Medulla oblongata (tissue), 1 donor: ENCODE results near the gene MYBPC2.

ENCODE experiments used
- DNase-seq: peaks from one replicate; pipeline ENCODE4 v3.0.0-alpha.2; 2015; ENCODE audit errors: extremely low spot score

Gene MYBPC2

DNA sequence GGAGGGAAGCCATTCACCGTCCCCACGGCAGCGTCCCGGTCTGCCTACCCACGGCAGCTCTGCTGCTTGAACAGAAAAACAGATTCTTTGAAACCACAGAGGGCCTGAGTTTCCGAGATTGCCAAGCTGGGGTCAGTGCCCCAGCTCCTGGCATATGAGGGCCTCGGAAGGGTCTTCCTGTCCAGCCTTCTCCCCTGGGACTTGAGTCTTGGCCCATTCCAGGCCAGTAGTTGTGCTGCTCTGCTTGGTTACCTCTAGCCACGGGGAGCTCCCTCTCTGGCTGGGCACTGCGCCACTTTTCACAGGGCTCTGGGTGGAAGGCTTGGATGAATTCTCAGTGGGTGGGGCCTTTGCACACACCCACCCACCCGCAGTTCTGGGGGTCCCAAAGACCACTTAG is 22.6 kb upstream of the MYBPC2 start:
- no peak for DNase-seq

DNA sequence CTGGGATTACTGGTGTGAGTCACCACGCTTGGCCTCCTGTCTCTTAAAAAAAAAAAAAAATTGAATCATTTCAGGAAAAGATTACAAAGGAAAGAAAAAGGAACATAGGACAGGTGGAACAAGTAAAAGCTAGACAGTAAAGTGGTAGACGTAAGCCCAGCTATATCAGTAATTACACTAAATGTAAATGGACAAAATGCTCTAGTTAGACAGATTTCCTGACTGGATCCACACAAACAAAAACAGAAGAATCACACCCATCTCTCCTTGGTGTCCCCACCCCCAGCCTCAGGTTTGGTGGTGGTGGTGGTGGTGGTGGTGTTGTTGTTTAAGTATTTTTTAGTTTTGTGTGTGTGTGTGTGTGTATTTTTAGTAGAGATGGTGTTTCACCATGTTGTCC is 20.3 kb upstream of the MYBPC2 start:
- DNase-seq: no peak

DNA sequence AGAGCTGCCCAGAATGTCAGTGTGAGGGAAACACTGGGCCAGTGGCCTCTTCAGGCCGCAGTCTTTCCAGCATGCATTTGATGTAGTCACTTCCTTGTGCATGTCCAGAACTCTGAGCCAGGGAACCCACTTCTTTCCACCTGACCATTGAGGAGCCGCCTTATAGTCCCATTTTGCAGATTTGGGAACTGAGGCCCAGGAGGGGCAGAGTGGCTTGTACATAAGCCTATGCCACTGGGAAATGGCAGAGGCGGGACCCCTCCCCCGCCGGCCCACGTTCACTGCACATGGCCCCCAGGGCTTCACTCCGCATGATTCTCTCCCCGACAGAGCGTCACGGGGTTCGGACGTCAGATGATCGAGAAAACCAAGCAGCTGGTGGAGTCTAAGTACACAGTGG is 19.6 kb upstream of the MYBPC2 start:
- DNase-seq: no peak

DNA sequence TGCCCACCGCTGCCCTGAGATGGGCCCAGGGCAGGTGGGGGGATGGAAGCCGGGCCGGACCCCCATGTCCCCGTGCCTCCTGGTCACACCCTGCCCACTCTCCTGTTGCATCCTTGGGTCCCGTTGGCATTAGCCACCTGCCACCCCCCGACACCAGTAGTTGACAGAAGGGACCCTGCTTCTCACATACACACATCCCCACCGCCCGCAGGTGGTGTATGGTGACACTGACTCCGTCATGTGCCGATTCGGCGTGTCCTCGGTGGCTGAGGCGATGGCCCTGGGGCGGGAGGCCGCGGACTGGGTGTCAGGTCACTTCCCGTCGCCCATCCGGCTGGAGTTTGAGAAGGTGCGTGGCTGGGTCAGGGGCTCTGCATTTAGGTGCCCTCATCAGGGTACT is 19.2 kb upstream of the MYBPC2 start:
- DNase-seq: no peak

DNA sequence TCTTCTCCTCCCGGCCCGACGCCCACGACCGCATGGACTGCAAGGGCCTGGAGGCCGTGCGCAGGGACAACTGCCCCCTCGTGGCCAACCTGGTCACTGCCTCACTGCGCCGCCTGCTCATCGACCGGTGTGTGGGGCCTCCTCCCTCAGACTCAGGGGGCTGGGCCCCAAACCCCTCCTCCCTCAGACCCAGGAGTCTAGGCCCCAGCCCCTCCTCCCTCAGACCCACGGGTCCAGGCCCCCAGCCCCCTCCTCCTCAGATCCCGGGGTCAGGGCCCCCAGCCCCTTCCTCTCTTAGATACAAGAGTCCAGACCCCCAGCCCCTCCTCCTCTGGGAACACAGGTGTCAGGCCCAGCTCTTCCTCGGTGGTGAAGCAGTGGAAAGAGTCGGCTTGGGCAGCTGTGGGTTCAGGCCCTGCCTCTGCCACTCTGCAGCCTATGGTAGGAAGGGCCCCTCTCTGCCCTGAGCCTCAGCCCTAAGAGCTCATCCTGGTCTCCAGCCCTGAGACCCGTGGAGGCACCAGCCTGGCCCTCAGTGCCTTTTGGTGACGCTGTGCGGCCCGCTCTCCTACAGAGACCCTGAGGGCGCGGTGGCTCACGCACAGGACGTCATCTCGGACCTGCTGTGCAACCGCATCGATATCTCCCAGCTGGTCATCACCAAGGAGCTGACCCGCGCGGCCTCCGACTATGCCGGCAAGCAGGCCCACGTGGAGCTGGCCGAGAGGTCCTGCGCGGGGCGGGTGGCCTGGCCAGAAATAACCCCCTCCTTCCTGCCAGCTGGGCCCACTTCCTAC is 17.6 kb upstream of the MYBPC2 start:
- DNase-seq: peak; percentile 48

DNA sequence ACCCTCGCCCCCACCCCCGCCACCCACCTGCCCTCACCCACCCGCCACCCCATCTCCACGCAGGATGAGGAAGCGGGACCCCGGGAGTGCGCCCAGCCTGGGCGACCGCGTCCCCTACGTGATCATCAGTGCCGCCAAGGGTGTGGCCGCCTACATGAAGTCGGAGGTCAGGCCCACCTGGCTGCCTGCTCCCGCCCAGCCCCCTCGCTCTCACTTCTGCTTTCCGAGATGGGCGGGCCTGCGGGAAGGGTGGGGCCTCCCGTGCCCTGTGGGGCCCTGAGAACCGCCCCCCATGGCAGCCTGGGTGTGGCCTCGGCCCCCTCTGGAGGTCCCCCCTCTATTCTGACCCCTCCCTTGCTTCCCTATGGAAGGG is 17.0 kb upstream of the MYBPC2 start:
- peak; percentile 17 for DNase-seq

DNA sequence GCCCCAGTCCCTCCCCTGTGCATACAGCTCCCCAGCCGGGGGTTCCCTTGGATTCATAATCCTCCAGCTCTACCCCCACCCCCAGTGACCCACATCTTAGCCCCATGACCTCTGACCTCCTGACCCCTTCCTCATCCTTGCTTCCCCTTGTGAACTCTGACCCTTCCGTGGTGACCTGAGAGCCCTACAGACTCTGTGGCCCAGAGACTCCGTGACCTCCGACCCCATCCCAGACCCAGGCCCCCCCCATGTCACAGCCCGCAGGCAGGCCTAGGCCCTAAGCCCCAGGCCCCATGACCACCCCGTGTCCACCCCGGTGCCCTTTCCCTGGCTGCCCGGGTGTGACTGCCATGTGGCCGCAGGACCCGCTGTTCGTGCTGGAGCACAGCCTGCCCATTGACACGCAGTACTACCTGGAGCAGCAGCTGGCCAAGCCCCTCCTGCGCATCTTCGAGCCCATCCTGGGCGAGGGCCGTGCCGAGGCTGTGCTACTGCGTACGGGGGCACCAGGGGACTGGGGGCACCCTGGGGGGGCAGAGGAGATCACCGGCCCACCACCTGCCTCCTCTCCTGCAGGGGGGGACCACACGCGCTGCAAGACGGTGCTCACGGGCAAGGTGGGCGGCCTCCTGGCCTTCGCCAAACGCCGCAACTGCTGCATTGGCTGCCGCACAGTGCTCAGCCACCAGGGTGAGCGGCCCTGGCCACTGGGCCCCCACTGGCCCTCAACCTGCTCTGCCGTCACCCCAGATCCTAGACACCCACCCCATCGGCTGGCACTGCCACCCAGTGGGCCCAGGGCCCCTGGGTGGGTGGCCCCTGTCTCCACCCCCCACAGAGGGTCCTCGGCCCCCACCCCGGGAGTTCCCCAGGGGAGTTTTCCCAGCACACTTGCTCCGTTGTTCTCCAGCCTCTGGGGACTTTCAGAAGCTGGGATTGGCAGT is 16.4 kb upstream of the MYBPC2 start:
- DNase-seq: no peak

DNA sequence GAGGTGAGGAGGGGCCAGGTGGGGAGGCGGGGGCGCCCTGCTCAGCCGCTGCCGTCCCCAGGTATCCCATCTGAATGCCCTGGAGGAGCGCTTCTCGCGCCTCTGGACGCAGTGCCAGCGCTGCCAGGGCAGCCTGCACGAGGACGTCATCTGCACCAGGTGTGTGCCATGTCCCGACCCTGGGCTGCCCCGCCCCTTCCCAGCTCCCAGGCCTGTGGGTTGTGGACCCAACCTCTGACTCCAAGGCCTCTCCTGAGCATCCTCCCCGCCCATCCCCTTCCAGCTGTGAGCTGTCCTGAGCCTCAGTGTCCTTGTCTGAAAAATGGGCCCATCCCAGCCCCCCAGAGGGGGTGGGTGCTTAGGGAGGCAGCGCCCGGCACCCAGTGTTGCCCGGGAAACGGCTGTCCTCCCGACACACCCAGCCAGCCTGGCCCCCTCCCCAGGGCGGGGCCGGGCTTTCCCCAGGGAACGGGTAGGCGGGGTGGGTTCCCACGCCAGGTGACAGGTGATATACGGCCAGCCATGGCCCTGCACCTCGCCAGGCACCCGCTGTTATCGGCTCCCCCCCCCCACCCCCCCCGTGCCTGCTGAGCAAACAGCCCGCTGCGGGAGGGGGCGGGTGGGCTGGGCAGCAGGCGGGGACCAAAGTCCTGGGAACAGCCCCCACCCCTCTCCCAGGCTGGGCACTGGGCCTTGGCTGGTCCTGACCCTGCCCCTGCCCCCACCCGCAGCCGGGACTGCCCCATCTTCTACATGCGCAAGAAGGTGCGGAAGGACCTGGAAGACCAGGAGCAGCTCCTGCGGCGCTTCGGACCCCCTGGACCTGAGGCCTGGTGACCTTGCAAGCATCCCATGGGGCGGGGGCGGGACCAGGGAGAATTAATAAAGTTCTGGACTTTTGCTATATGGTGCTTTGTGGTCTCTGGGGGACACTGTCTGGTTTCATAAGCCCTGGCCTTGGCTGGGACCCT is 15.3 kb upstream of the MYBPC2 start:
- no peak for DNase-seq

DNA sequence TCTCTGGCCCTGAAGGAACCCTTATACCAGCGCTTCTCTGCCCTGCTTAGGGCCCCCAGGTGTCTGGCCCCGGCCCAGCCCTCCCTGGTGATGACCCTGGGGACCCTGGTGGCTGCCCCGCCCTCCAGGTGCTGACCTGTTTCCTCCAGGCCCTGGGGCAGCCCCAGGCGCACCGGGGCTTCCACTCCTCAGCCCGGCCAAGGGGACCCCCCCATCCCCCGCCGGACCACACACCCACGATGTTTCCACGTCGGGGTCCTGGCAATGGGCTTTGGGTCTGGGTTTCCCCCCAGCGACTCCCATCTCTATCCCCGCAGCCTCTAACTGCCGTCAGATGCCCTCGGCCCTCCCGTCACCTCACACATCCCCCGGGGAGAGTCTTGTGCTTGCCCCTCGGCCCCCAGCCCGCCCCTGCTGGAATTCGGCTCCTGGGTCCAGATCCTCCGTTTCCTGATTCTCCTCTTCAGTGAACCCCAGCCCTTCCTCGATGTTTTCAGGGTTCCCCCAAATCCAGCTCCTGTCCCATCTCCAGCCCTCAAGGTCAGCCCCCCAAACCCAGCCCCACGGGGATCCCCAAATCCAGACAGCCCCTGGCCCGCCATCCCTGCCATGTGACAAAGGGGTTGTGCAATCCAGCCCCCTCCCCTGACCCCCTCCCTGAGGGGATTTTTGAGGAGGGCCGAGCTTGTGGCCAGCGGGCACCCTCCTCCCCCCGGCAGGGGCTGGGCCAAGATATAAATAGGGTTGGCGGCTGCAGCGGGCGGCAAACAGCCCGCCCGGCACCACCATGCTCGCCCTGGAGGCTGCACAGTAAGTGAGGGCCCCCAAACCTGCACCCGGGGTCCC is 14.3 kb upstream of the MYBPC2 start, which contains the start of gene SPIB:
TSS of gene SPIB (plus strand) at position 763 of the 846 bp plus-strand sequence. CDS start at position 788, 25 bp downstream.
- DNase-seq: no peak

DNA sequence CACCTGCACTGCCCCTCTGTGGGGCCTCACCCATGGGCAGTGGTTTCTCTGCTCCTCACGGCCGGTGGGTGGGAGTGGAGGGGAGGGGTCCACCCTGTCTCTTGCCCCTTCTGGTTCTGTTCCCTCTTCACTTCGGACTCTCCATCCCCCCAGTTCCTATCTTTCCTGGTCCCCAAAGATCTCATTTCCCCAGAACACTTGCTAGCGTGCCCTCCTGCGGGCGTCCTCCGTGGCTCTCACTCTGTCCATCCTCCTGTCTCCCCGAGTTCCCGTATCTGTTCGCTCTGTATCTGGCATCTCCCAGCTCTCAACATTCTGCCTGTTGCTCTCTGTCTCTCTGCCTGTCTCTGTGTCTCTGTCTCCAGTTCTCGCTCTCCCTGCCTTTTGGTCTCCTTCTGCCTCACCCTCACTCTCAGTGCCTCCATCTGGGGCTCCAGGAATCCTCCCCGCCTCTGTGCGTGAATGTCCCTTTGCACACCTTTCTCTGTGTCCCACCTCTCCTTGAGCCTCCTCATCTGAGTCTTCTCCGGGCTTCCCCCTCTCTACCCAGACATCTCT is 13.6 kb upstream of the MYBPC2 start:
- no peak for DNase-seq

DNA sequence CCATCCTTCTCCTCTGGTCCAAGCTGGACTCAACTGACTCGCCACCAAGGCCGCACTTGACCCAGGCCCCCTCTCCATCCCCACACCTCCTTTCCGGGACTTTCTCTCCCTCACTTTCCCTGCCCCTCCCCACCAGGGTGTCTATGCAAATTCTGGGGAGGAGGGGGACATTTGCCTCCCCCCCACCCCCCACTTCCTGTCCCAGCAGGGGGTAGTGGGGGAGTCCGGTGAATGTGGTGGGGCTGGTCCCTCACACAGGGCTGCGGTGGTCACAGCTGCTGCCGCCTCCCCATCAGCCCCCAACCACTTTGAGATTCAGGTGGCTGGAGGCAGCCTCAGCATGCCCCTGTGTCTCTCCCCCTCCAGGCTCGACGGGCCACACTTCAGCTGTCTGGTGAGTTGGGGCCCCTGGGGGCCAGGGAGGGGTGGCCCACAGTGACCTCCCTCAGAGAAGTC is 13.1 kb upstream of the MYBPC2 start:
- no peak for DNase-seq

DNA sequence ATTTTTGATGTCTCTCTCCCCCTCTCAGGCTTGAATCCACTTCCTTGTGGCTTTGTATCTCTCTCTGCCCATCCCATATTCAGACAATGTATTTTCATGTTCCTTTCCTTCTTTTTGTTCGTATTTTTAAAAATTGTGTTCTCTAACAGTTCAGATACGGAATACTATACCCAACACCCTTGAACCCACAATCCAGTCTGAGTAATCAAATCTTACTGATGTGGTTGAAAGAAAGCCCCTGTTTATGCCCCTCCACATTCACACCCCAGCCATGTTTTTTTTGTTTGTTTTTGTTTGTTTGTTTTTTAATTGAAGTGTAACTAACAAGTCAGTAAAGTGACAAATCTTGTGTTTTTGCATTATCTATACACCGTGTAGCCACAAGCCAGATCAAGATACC is 12.6 kb upstream of the MYBPC2 start:
- DNase-seq: no peak

DNA sequence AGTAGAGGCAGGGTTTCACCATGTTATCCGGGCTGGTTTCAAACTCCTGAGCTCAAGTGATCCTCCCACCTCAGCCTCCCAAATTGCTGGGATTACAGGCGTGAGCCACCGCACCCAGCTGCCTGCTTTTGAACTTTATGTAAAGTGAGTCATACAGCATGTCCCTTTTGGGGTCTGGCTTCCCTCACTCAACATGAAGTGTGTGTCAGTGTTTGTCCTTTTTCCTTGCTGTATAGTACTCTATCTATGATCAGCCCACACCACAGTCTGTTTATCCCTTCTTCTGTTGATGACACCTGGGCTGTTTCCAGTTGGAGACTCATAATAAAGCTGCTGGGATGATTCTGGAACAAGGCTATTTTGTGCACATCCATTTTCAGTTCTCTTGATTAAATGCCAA is 11.9 kb upstream of the MYBPC2 start:
- DNase-seq: no peak

DNA sequence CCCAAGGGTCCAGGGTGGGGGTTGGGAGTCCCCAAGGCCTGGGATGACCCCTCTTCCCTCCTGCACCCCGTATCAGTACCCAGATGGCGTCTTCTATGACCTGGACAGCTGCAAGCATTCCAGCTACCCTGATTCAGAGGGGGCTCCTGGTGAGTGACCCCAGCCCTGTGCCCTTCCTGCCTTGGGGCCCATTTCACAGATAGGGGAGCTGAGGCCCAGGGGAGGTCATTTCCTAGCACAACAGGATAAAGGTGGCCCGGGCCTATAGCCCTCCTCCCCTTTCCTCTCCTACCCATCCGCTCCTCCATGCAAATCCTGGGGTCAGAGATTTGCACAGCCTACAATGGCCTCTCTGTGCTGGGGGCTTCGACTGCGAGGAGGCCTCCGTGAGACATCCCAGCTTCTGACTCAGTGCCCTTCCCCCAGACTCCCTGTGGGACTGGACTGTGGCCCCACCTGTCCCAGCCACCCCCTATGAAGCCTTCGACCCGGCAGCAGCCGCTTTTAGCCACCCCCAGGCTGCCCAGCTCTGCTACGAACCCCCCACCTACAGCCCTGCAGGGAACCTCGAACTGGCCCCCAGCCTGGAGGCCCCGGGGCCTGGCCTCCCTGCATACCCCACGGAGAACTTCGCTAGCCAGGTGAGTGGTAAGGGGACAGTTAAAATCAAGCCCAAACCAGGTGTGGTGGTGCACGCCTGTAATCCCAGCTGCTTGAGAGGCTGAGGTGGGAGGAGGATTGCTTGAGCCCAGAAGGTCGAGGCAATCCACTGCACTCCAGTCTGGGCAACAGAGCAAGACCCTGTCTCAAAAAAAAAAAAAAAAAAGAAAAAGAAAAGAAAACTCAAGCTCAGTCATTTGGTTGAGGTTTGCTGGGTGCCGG is 10.1 kb upstream of the MYBPC2 start:
- DNase-seq: no peak

DNA sequence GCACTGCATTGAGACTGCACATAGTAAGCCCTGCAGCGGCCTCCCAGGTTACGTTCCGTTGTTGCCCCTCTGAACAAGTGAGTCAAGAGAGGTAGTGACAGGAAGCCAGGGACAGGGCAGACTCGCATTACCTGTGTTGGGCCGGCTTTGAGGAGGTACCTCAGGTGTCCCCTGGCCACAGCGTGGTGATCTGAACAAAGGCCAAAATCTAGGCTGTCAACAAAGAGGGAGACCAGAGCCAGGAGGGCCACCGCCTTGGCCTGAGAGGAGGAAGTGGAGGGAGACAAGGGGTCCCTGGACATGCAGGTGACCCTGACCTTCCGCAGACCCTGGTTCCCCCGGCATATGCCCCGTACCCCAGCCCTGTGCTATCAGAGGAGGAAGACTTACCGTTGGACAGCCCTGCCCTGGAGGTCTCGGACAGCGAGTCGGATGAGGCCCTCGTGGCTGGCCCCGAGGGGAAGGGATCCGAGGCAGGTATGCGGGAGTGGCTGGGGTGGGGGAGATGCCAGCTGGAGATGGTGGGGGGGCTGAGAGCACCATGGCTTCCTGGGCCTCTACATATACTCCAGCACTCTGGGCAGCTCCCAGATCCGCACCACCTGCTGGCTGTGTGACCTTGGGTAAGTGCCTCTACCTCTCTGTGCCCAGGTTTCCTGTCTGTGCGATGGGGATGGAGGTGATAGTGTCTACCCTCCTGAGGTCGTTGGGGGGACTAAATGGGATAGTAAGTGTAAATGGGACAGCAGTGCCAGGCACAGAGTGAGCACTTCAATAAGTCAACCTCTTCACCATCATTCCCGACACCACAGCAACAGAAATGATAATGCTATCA is 9.2 kb upstream of the MYBPC2 start:
- DNase-seq: no peak

DNA sequence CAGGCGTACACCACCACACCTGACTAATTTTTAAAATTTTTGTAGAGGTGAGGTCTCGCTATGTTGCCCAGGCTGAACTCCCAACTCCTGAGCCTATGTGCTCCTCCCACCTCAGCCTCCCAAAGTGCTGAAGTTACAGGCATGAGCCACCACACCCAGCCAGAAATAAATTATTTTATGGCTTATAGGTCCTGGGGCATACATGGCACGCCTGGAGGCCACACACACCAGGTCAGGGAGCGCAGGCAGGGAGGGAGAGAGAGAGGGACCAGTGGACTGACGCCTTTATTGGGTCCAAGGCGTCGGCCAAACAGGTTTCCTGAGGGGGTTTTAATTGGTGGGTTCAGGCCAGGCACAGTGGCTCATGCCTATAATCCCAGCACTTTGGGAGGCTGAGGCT is 7.1 kb upstream of the MYBPC2 start:
- no peak for DNase-seq

DNA sequence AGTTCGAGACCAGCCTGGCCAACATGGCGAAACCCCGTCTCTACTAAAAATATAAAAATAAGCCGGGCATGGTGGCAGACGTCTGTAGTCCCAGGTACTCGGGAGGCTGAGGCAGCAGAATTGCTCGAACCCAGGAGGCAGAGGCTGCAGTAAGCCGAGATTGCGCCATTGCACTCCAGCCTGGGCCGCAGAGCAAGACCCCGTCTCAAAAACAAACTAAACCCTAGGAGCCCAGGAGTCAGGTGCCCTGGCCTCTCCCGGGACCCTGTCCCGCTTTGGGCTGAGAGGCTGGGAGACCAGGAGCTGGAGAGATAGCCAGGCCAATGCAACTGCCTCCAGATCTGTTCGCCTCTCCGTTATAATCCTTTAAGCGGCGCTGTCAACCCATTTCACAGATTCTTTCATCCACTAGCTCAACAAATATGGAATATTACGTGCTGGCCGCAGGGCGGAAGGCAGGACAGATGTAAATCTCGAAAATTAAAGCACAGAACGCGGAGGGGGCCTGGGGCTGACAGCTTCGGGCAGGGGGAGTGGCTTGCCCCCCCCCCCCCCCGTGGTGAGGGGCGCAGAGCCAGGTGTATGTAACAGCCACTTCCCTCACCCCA is 5.3 kb upstream of the MYBPC2 start:
- DNase-seq: no peak

DNA sequence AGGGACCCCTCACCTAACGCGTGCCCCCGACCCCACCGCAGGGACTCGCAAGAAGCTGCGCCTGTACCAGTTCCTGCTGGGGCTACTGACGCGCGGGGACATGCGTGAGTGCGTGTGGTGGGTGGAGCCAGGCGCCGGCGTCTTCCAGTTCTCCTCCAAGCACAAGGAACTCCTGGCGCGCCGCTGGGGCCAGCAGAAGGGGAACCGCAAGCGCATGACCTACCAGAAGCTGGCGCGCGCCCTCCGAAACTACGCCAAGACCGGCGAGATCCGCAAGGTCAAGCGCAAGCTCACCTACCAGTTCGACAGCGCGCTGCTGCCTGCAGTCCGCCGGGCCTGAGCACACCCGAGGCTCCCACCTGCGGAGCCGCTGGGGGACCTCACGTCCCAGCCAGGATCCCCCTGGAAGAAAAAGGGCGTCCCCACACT is 4.7 kb upstream of the MYBPC2 start:
- DNase-seq: peak; percentile 80
